OCI-LY1 (cell line): ENCODE results near the gene CYB561.

Experiments used
- H2AFZ ChIP-seq: fragments of 200-600 bp; sonication (generic), shearing (Covaris generic); 2 replicates; pipeline ENCODE4 v1.6.0; 2014; ENCODE audit warnings: antibody characterized with exemption, mild to moderate bottlenecking, low read length
- H3F3A ChIP-seq: fragments of 200-600 bp; sonication (generic), shearing (Covaris generic); 2 replicates; pipeline ENCODE4 v1.6.0; 2014; ENCODE audit warnings: mild to moderate bottlenecking, antibody characterized with exemption, low read length, moderate library complexity; ENCODE audit not compliant: insufficient read depth
- H3K27ac ChIP-seq: fragments of 200-600 bp; sonication (generic); 2 replicates; pipeline ENCODE4 v1.5.1; 2014; ENCODE audit warnings: low read length, mixed run types, mild to moderate bottlenecking, low read depth; ENCODE audit not compliant: poor library complexity, severe bottlenecking
- H3K27me3 ChIP-seq: fragments of 200-600 bp; sonication (generic); 2 replicates; pipeline ENCODE4 v1.6.0; 2014; ENCODE audit warnings: antibody characterized with exemption, mild to moderate bottlenecking, low read length, moderate library complexity; ENCODE audit not compliant: insufficient read depth
- H3K36me3 ChIP-seq: fragments of 200-600 bp; sonication (generic); 2 replicates; pipeline ENCODE4 v1.6.1; 2014; ENCODE audit warnings: mild to moderate bottlenecking, antibody characterized with exemption, low read length, moderate library complexity, mixed read lengths; ENCODE audit not compliant: insufficient read depth
- H3K4me1 ChIP-seq: fragments of 200-600 bp; sonication (generic); 2 replicates; pipeline ENCODE4 v1.5.1; 2014; ENCODE audit warnings: mild to moderate bottlenecking, low read length, moderate library complexity; ENCODE audit not compliant: insufficient read depth, severe bottlenecking
- H3K4me2 ChIP-seq: fragments of 200-600 bp; sonication (generic), shearing (Covaris generic); 2 replicates; pipeline ENCODE4 v1.6.1; 2014; ENCODE audit warnings: low read length
- H3K4me3 ChIP-seq: fragments of 200-600 bp; sonication (generic); 2 replicates; pipeline ENCODE4 v1.5.1; 2014; ENCODE audit warnings: low read length, low read depth, mild to moderate bottlenecking, mixed read lengths; ENCODE audit not compliant: poor library complexity, severe bottlenecking
- H3K79me2 ChIP-seq: fragments of 200-600 bp; shearing (Covaris generic); 2 replicates; pipeline ENCODE4 v1.6.1; 2016; ENCODE audit warnings: mixed run types, low read length, mixed read lengths; ENCODE audit not compliant: insufficient read depth
- H3K9ac ChIP-seq: fragments of 200-600 bp; sonication (generic), shearing (Covaris generic); 2 replicates; pipeline ENCODE4 v1.6.1; 2014; ENCODE audit warnings: mild to moderate bottlenecking, low read length, mixed read lengths
- H3K9me2 ChIP-seq: fragments of 200-600 bp; sonication (generic), shearing (Covaris generic); 2 replicates; pipeline ENCODE4 v1.6.1; 2014; ENCODE audit warnings: low read depth, mild to moderate bottlenecking, low read length, mixed read lengths
- H3K9me3 ChIP-seq: fragments of 200-600 bp; shearing (Covaris generic); 2 replicates; pipeline ENCODE4 v1.6.1; 2014; ENCODE audit warnings: low read length, mixed read lengths
- H4K20me1 ChIP-seq: fragments of 200-600 bp; sonication (generic), shearing (Covaris generic); 2 replicates; pipeline ENCODE4 v1.6.0; 2016; ENCODE audit warnings: mild to moderate bottlenecking, low read length; ENCODE audit not compliant: insufficient read depth
- EZH2 ChIP-seq: fragments of 200-600 bp; sonication (generic), shearing (Covaris generic); IDR thresholded peaks from 2 replicates; pipeline ENCODE4 v1.8.0; 2017; ENCODE audit warnings: borderline replicate concordance, mixed run types, mild to moderate bottlenecking, antibody characterized with exemption, low read length, moderate library complexity, mixed read lengths
- TF ChIP-seq, protein P1 (sequence below): fragments of 200-600 bp; sonication (generic), shearing (Covaris generic); IDR thresholded peaks from 2 replicates; pipeline ENCODE4 v1.5.1; 2017; ENCODE audit warnings: mild to moderate bottlenecking, antibody characterized with exemption, low read length, moderate library complexity, mixed read lengths

Gene CYB561

DNA sequence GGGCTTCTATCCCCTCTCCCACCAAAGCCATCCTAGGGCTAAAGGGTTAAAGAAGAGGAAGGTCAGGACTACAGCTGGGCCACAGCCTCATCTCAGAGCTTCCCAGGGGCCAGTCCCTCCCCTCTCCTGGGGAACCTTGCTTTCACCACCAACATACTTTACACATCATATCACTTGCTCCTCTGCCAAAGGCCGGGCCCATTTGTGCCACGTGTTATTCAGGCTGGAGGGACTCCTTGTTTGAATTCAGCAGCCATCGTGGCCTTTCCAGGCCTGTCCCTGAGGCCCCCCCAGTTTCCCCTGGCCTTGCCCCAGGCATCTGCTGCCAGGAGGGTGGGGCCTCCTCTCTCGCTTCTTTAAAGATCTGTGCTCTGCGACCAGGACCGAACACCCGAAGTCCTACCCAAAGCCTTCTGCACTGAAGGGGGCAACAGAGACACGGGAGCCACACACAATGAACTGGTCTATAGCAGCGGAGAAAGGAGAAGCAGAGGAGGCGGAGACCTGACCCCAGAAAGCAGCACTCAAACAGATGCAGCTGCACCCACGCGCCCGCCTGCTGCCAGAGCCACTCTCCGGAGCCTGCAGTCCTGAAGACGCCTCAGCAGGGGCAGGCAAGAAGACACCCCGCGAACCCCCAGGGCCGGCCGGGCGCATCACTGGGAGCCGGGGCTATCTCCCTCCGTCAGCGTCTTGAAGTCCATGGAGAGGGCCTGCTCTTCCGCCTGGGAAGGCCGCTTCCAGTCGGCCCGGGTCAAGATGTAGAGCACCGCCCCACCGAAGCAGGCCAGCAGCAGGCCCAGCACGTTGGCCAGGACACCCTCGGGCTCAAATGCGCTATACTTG is 12.1 kb downstream of the CYB561 start:
- H3K9ac ChIP-seq = no peak overlapping the region
- H3K79me2 ChIP-seq = no peaks in the 10 kb centered on the region
- no peaks in the 10 kb centered on the region for H3F3A ChIP-seq
- H3K27me3 ChIP-seq = no peaks in the 10 kb centered on the region; the same call in 1 of the 2 replicates
- H3K4me2 ChIP-seq = no peak overlapping the region
- H4K20me1 ChIP-seq = no peaks in the 10 kb centered on the region
- H3K27ac ChIP-seq = no peak overlapping the region
- H3K36me3 ChIP-seq = no peaks in the 10 kb centered on the region
- no peaks in the 10 kb centered on the region for H3K9me3 ChIP-seq
- H3K4me1 ChIP-seq = no peaks in the 10 kb centered on the region
- H3K9me2 ChIP-seq = no peaks in the 10 kb centered on the region
- no peak overlapping the region for H2AFZ ChIP-seq
- TF ChIP-seq, protein P1, sequence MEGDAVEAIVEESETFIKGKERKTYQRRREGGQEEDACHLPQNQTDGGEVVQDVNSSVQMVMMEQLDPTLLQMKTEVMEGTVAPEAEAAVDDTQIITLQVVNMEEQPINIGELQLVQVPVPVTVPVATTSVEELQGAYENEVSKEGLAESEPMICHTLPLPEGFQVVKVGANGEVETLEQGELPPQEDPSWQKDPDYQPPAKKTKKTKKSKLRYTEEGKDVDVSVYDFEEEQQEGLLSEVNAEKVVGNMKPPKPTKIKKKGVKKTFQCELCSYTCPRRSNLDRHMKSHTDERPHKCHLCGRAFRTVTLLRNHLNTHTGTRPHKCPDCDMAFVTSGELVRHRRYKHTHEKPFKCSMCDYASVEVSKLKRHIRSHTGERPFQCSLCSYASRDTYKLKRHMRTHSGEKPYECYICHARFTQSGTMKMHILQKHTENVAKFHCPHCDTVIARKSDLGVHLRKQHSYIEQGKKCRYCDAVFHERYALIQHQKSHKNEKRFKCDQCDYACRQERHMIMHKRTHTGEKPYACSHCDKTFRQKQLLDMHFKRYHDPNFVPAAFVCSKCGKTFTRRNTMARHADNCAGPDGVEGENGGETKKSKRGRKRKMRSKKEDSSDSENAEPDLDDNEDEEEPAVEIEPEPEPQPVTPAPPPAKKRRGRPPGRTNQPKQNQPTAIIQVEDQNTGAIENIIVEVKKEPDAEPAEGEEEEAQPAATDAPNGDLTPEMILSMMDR = no peak
- no peak for TF ChIP-seq EZH2
- no peak overlapping the region for H3K4me3 ChIP-seq

DNA sequence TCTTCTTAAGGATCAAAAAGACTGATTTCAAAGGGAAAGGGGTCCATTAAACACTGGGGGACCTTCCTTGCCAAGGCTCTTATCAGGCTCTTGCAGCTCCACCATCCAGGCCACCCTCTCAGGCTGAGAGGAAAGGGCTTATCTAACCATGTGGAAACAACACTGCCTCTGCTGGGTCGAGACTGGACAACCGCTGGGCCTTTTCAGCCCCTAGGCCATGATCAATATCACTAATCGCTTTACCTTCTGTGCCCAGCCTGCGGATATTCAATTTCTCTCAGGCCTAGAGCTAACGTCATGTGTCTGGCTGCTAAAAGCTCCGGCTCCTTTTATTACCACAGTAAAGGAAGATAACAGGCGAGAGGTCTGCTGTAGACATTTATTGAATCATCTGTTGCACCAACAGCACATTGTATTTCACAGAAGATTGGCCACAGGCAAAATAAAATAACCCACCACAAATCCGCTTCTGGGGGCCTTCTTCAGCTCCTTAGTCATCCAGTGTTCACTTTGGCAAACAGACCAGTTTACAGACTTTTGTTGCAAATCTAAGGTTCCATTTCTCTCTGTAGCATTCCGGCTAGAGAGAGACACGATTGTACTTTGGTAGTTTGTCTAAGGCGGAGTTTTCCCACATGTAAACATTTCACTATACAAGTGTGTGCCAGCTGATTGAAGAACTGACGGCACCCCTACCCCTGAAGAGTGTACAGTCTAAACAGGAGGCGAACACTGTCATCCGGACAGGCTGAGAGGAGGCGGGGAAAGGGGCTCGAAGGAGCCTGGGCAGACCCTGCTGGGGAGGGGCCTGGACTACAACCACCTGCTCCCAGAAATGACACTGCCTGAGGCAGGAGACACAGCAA is 13.9 kb downstream of the CYB561 start:
- no peak overlapping the region for H3K4me3 ChIP-seq
- H2AFZ ChIP-seq = no peak overlapping the region
- TF ChIP-seq EZH2 = no peak
- TF ChIP-seq, protein P1 = no peak
- no peaks in the 10 kb centered on the region for H3K4me1 ChIP-seq
- no peaks in the 10 kb centered on the region for H3F3A ChIP-seq
- no peaks in the 10 kb centered on the region for H3K36me3 ChIP-seq
- H3K9me3 ChIP-seq = no peaks in the 10 kb centered on the region
- H3K27me3 ChIP-seq = peaks cover 3% of the 10 kb centered on the region; the same call in 1 of the 2 replicates
- H4K20me1 ChIP-seq = no peaks in the 10 kb centered on the region
- H3K27ac ChIP-seq = no peak overlapping the region
- H3K79me2 ChIP-seq = no peaks in the 10 kb centered on the region
- H3K9me2 ChIP-seq = no peaks in the 10 kb centered on the region
- no peak overlapping the region for H3K9ac ChIP-seq
- H3K4me2 ChIP-seq = no peak overlapping the region

DNA sequence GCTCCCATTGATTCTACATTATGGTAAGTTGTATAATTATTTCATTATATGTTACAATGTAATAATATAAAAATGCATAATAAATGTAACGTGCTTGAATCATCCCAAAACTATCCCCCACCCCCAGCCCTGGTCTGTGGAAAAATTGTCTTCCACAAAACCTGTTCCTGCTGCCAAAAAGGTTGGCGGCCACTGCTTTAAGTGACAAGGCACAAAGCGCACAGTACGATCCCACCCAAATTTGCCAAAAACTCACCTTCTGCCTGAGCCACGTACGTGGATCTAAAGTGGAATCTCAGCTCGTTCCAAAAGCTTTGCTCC is 14.5 kb downstream of the CYB561 start:
- H3K4me3 ChIP-seq = no peak overlapping the region
- H4K20me1 ChIP-seq = no peaks in the 10 kb centered on the region
- no peak overlapping the region for H3K27ac ChIP-seq
- no peak overlapping the region for H3K9ac ChIP-seq
- no peaks in the 10 kb centered on the region for H3K79me2 ChIP-seq
- H3K27me3 ChIP-seq = peaks cover 3% of the 10 kb centered on the region; the same call in 1 of the 2 replicates
- no peak for TF ChIP-seq EZH2
- TF ChIP-seq, protein P1 = no peak
- no peak overlapping the region for H2AFZ ChIP-seq
- H3F3A ChIP-seq = no peaks in the 10 kb centered on the region
- no peak overlapping the region for H3K4me2 ChIP-seq
- no peaks in the 10 kb centered on the region for H3K4me1 ChIP-seq
- H3K9me2 ChIP-seq = no peaks in the 10 kb centered on the region
- no peaks in the 10 kb centered on the region for H3K36me3 ChIP-seq
- no peaks in the 10 kb centered on the region for H3K9me3 ChIP-seq
